GM21619 (cell line): ENCODE results near the gene TNFSF18.
"Not testable (repeated sequence)": the region's sequence is repeated elsewhere in the genome, so short reads cannot be mapped to it uniquely, and the experiment has no call there.

Experiments
- ATAC-seq: cut with Tn5 transposase; IDR thresholded peaks from one replicate; pipeline ENCODE4 v1.9.1; 2021; ENCODE audit not compliant: unreplicated experiment

TNFSF18 gene

DNA sequence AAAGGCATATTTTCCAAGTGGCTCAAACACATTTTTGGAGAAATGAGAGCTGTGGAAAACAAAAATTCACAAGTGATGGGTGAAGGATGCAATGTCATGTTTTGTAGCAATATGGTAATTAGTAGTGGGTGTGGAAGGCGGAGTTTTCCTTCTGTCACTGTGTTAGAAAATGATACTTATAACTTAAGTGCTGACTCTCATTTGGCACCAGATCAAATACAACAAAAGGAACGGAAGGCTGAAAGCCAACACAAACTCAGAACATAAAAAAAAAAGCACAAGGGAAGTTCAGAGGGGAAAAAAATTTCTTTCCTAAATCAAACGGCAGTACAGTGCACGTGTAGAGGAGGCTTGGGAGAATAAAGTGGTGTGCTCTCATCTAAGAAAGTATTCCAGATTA is at the start of gene TNFSF18:
TSS of gene TNFSF18 (minus strand) at position 77 of the 400 bp plus-strand sequence. CDS start at position 32, 45 bp downstream.
- ATAC-seq: no peak

DNA sequence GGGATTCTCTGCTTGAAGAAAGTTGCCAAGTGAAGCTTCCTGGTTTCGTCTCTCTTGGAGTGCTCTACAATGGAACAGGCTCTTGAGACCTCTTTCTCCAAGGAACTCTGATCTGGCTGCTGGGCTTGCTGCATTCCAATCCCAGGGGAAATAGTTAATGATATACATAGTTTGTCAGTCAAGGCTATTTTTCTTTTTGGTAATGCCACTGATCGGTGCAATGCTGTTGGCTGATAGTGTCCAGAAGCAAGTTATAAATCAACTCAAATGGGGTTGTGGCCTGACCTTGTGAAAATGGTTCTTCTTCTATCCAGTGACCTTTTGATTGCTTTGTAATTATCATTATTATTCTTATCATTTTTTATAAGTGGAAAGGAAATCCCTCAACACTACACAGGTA is 48.4 kb upstream of the TNFSF18 start:
- ATAC-seq: no peak

DNA sequence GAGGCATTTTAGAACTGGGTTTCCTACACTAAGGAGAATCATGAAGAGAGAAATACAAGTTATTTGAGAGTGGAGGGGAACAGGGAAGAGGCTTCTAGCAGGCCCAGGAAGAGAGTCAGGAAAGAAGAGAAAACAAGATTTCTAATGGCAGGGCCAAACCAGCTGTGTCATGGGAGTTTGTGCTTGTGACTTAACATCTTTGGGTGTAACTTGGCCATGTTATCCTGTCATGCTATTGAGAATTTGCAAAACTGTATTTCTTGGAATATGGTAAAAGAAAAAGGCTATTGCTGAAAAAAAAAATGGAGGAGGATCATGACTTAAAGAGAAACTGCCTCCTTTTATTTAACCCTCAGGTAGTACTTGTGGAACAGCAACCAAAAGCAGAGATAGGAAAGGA is 47.4 kb upstream of the TNFSF18 start:
- no peak for ATAC-seq

DNA sequence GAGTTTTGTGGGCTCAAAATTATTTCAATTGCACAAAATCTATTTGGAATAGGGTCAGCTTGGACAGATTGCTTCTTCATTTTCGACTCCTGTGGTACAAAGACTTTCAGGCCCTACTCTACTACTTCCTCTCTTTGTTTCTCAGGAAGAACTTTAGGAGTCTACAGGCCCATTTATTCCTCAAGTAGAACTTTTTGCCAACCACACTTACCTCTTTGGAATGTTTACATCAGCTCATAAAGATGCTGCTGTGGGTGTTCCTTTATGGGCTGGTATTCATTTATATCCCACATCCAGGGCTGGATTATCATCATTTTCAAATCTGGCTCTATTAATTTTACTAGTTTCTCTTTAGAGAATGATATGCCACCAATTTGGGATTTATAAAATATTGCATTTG is 46.3 kb upstream of the TNFSF18 start:
- ATAC-seq: no peak

GRCh38 chr1:173095632-173096031 is 44.9 kb upstream of the TNFSF18 start:
- ATAC-seq: no peak

DNA sequence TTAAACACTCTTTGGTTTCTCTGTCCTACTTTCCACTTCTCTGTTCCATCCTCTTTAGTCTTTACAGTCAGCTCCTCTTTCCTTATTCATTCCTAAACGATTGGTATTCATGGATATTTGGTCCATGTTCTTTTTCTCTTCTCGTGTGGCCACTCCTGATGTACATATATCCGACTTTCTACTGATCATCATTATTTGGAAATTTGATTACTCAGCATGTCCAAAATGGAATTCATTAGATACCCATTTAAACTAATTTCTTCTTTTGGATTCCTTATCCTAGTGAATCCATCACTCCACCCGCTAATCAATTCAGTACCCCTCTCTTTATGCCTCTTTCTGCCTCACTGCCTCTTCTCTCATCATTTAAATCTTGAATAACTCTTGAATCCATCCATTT is 43.8 kb upstream of the TNFSF18 start:
- ATAC-seq: no peak

- ATAC-seq: no peak
Measured at GRCh38 chr1:173093691-173094445, 43.1 kb upstream of the TNFSF18 start.

DNA sequence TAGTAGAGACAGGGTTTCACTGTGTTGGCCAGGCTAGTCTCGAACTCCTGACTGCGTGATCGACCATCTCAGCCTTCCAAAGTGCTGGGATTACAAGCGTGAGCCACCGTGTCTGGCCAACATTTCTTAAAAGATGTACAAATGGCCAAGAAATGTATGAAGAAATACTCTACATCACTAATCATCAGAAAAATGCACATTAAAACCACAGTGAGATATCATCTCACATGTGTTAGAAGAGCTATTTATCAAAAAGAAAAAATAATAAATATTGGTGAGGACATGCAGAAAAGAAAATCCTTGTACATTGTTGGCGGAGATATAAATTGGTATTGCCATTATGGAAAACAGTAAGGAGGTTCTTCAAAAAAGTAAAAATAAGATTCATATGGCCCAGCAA is 33.6 kb upstream of the TNFSF18 start:
- ATAC-seq: no peak

DNA sequence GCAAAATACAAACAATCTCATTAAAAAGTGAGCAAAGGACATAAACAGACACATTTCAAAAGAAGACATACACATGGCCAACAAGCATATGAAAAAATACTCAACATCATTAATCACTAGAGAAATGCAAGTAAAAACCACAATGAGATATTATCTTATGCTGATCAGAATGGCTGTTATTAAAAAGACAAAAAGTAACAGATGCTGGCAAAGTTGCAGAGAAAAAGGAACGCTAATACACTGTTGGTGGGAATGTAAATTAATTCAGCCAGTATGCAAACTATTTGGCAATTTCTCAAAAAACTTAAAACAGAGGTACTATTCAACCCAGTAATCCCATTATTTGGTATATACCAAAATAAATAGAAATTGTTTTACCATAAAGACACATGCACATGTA is 32.2 kb upstream of the TNFSF18 start:
- ATAC-seq: no peak

GRCh38 chr1:173074217-173074616 is 23.5 kb upstream of the TNFSF18 start:
- ATAC-seq: not testable (repeated sequence)

- ATAC-seq: no peak
Measured at GRCh38 chr1:173064011-173064410, 13.3 kb upstream of the TNFSF18 start.

DNA sequence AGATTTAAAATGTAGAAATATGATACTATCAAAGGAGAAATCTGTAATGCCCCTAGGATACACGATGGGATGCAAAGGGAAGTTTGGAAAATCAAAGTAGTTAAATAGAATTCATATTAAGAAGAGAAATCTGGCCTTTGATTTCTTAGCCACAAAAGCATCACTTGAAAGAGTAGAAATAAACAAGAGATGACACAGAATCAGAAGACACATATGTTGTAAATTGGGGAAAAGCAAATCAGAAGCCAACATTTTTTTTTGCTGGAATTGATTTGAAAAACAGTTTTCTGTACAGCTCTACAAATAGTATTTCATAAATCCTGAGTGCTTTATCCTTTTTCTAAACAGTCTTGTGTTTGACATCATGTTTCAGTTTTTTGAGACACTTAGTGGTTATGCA is 12.4 kb upstream of the TNFSF18 start:
- no peak for ATAC-seq

DNA sequence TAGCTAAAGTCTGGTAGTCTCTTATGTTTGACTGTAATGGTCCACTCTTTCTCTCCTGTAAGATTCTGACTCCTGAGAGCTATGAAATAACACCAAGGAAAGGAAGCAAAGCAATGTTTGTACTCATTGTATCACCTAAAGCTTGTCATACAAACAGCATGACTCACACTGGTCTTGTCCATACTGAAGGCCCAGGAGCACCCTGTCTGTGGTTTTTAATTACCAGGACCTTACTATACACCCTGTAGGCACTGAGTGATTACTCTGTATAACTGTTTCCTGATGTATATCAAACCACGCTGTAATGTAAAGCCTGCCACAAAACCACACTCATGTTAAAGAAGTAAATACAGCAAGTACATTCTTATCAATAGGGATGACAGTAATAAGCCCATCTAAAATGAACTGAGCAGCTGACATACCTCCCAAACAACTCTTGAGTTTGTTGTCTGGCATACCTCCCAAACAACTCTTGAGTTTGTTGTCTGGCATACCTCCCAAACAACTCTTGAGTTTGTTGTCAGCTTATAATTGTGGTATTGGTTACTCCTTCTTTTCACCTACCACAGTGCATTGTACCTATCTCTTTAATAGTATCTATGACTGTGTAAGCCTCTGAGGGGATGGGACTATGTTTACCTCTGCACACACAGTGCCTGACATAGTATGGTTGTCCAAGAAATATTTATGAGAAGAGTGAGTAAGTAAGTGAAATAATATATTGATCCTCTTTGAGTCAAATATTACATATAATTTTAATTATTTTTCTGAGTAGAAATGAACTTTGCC is 11.6 kb upstream of the TNFSF18 start:
- ATAC-seq: no peak

DNA sequence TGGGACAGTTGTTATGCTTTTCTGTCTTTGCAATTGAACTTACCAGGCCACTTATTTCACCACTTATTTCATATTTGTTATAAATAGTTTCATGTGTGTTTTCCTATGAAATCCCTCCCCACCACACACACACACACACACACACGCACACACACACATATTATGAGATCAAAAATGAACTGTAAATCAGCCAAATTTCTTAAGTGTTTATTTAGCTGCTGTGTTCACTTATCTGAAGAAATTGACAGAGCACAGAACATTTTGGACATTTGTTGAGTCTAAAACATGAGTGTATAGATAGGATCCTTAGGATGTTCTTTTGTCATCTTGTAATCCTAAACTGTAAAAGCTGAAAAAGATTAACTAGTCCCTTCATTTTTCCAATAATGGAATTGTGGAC is 7.8 kb upstream of the TNFSF18 start:
- no peak for ATAC-seq

GRCh38 chr1:173057984-173058383 is 7.2 kb upstream of the TNFSF18 start:
- ATAC-seq: no peak

GRCh38 chr1:173056365-173056764 is 5.6 kb upstream of the TNFSF18 start:
- ATAC-seq: no peak

DNA sequence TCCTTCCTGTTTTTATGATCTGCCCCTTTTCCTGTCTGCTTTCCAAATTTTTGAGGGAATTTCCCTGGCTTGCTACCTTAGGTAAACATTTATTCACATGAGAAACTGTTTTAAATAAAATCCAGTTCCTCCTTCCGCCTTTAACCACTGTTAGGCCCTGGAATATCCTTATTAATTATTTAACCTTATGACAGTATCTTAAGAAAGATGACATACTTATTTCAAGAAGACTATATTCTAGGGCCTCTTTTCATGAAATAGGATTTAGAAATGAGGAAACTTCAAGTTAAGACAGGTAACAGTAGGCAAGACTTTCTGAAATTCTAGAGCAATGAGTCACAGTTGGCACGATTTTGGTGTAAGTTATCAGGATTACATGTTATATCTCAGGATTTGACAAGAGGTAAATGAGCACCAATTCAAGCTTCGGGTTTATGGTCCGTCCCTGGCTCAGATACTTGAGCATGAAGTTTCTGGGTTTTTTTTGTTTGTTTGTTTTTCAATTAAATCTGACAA is 2.0 kb upstream of the TNFSF18 start:
- ATAC-seq: no peak

- ATAC-seq: no peak
Measured at GRCh38 chr1:173049322-173049633, 1.5 kb downstream of the TNFSF18 start.

DNA sequence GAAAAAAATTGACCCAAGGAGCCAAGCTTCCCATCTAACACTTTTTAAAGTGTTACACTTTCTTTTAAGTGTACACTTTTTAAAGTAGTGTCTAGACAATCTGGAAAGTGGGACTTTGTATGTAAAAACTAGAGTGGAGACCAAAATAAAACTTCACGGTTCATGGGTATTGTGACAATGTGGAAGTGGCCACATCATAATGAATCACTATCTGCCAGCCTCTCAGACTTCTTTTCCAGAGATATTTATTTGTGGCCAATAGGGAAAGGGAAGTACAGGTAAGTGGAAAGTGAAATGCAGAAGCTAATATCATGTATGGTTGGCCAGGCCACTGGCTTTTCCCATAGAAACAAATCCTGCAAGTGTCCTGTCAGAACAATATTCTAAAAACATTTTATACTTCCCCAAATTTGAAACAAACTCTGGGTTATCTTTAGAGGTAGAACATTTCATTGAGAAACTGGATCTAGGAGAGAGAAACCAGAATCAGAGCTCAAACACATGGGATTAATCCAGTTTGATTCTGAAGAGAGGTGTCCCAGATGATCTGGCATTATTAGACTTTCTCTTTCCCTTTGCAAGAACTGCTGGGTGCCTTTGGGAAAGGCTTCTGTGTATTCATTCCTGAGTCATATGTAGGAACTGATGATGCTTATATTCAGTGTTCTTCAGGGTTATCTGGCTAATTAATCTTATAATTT is 2.0 kb downstream of the TNFSF18 start:
- no peak for ATAC-seq

GRCh38 chr1:173044656-173045055 is 6.1 kb downstream of the TNFSF18 start:
- ATAC-seq: no peak

- no peak for ATAC-seq
Measured at GRCh38 chr1:173043253-173043652, 7.5 kb downstream of the TNFSF18 start.

DNA sequence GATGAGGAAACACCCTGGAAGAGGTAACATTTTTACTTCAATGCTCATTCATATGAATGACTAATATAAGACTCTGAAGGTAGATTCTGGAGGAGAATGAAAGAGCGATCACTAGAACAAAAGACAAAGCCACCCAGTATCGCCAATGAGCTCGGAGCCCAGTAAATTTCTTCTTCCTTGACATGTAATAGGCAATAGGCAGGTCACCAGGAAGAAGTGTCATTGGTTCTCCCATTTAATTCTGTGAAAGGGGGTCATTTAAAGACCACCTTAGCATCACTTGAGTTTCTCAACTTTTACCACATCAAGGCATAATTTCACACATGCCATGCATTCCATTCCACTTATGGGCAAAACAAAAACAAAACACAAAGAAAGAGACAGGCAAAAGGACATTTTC is 7.9 kb downstream of the TNFSF18 start:
- ATAC-seq: no peak
